ENCODE measurements around the gene PLXND1.

GRCh38 chr3:129534428-129535027, 71.9 kb downstream of the PLXND1 start:
- TF ChIP-seq GATA3 (IDR thresholded peaks at IDR 0.05; ENCODE audit: low read depth, low read length): no peak
- TF ChIP-seq GATA2 (IDR thresholded peaks at IDR 0.05; ENCODE audit: low read depth, low read length): no peak
